Mononuclear cell (primary cell): Measurements from ENCODE around the gene FGF18. TPM values are rescaled to one million over a fixed set of nuclear protein-coding genes. Genes with fewer than 3 reads are reported as not detected.

Experiments
- H3K27me3 ChIP-seq: 2 replicates; pipeline ENCODE4 v1.6.0; 2011; ENCODE audit warnings: low read length, control low read depth; ENCODE audit not compliant: insufficient read depth
- H3K4me1 ChIP-seq: 2 replicates; pipeline ENCODE4 v1.5.1; 2011; ENCODE audit warnings: mild to moderate bottlenecking, low read length, control low read depth; ENCODE audit not compliant: insufficient read depth
- H3K4me3 ChIP-seq: 2 replicates; pipeline ENCODE4 v1.5.1; 2011; ENCODE audit warnings: mild to moderate bottlenecking, low read length, moderate library complexity
- H3K9me3 ChIP-seq: 2 replicates; pipeline ENCODE4 v1.5.1; 2011; ENCODE audit warnings: low read depth, mild to moderate bottlenecking, control low read depth, low read length
- total RNA-seq: library from RNA; depleted of rRNA; stranded (reverse); fragments of >200 nt; gene quantifications from one replicate; pipeline ENCODE4 v1.2.3, GENCODE V29; 2012

Gene FGF18
- total RNA-seq, 1 donor: 0.10 TPM

GRCh38 chr5:171437286-171437821, 17.9 kb downstream of the FGF18 start:
- no peaks in the 10 kb centered on the region for H3K27me3 ChIP-seq
- no peaks in the 10 kb centered on the region for H3K4me1 ChIP-seq
- no peaks in the 10 kb centered on the region for H3K9me3 ChIP-seq
- H3K4me3 ChIP-seq: no peak overlapping the region

- Histone ChIP-seq H3K4me3 (no peak overlapping the region), H3K27me3 (no peaks in the 10 kb centered on the region), H3K4me1 (no peaks in the 10 kb centered on the region), H3K9me3 (no peaks in the 10 kb centered on the region)
Observed at GRCh38 chr5:171438738-171439137, 19.3 kb downstream of the FGF18 start.

GRCh38 chr5:171441246-171441791, 21.9 kb downstream of the FGF18 start:
- Histone ChIP-seq H3K27me3 (no peaks in the 10 kb centered on the region), H3K4me1 (no peaks in the 10 kb centered on the region), H3K4me3 (no peak overlapping the region), H3K9me3 (no peaks in the 10 kb centered on the region)

GRCh38 chr5:171442287-171443042, 23.0 kb downstream of the FGF18 start:
- Histone ChIP-seq H3K9me3 (no peaks in the 10 kb centered on the region), H3K4me3 (no peak overlapping the region), H3K4me1 (no peaks in the 10 kb centered on the region), H3K27me3 (no peaks in the 10 kb centered on the region)

- Histone ChIP-seq H3K9me3 (no peaks in the 10 kb centered on the region), H3K27me3 (no peaks in the 10 kb centered on the region), H3K4me1 (no peaks in the 10 kb centered on the region), H3K4me3 (no peak overlapping the region)
Observed at GRCh38 chr5:171444582-171444981, 25.1 kb downstream of the FGF18 start.

- no peaks in the 10 kb centered on the region for H3K4me1 ChIP-seq
- peaks cover 7% of the 10 kb centered on the region for H3K27me3 ChIP-seq
- no peaks in the 10 kb centered on the region for H3K9me3 ChIP-seq
- H3K4me3 ChIP-seq: no peak overlapping the region
Observed at GRCh38 chr5:171445644-171446516, 26.4 kb downstream of the FGF18 start.

GRCh38 chr5:171447226-171447625, 27.8 kb downstream of the FGF18 start:
- Histone ChIP-seq H3K4me3 (no peak overlapping the region), H3K4me1 (no peaks in the 10 kb centered on the region), H3K9me3 (no peaks in the 10 kb centered on the region), H3K27me3 (peaks cover 7% of the 10 kb centered on the region)

GRCh38 chr5:171449426-171449825, 30.0 kb downstream of the FGF18 start:
- H3K4me3 ChIP-seq: no peak overlapping the region
- H3K9me3 ChIP-seq: no peaks in the 10 kb centered on the region
- no peaks in the 10 kb centered on the region for H3K4me1 ChIP-seq
- peaks cover 7% of the 10 kb centered on the region for H3K27me3 ChIP-seq

GRCh38 chr5:171450423-171451331, 31.2 kb downstream of the FGF18 start:
- H3K9me3 ChIP-seq: no peaks in the 10 kb centered on the region
- H3K4me1 ChIP-seq: no peaks in the 10 kb centered on the region
- no peak overlapping the region for H3K4me3 ChIP-seq
- H3K27me3 ChIP-seq: peaks cover 7% of the 10 kb centered on the region

GRCh38 chr5:171451421-171451820, 32.0 kb downstream of the FGF18 start:
- Histone ChIP-seq H3K4me1 (no peaks in the 10 kb centered on the region), H3K27me3 (peaks cover 7% of the 10 kb centered on the region), H3K4me3 (no peak overlapping the region), H3K9me3 (no peaks in the 10 kb centered on the region)

- Histone ChIP-seq H3K4me3 (no peak overlapping the region), H3K9me3 (no peaks in the 10 kb centered on the region), H3K27me3 (peaks cover 7% of the 10 kb centered on the region), H3K4me1 (no peaks in the 10 kb centered on the region)
Observed at GRCh38 chr5:171453056-171453725, 33.7 kb downstream of the FGF18 start.

- Histone ChIP-seq H3K4me1 (no peaks in the 10 kb centered on the region), H3K27me3 (peaks cover 7% of the 10 kb centered on the region), H3K4me3 (no peak overlapping the region), H3K9me3 (no peaks in the 10 kb centered on the region)
Observed at GRCh38 chr5:171453988-171454387, 34.5 kb downstream of the FGF18 start.

- H3K27me3 ChIP-seq: peaks cover 7% of the 10 kb centered on the region
- no peaks in the 10 kb centered on the region for H3K9me3 ChIP-seq
- H3K4me3 ChIP-seq: no peak overlapping the region
- no peaks in the 10 kb centered on the region for H3K4me1 ChIP-seq
Observed at GRCh38 chr5:171454549-171454948, 35.1 kb downstream of the FGF18 start.

GRCh38 chr5:171455522-171455921, 36.1 kb downstream of the FGF18 start:
- H3K4me3 ChIP-seq: no peak overlapping the region
- H3K9me3 ChIP-seq: no peaks in the 10 kb centered on the region
- no peaks in the 10 kb centered on the region for H3K27me3 ChIP-seq
- H3K4me1 ChIP-seq: no peaks in the 10 kb centered on the region
